BE2C (cell line): ENCODE measurements around the gene AGAP1.

Source experiments
- DNase-seq: peaks from one replicate; pipeline ENCODE4 v3.0.0-alpha.2; 2020
- H3K27me3 ChIP-seq: fragments of 250-450 bp; sonication (Bioruptor Pico); 2 replicates; pipeline ENCODE4 v1.5.1; 2020; ENCODE audit warnings: mild to moderate bottlenecking
- H3K36me3 ChIP-seq: fragments of 250-450 bp; sonication (Bioruptor Pico); 2 replicates; pipeline ENCODE4 v1.5.1; 2020; ENCODE audit warnings: mild to moderate bottlenecking
- H3K4me1 ChIP-seq: fragments of 250-450 bp; sonication (Bioruptor Pico); 2 replicates; pipeline ENCODE4 v1.5.1; 2020
- H3K4me3 ChIP-seq: 2 replicates; pipeline ENCODE4 v1.5.1; 2011; ENCODE audit warnings: low read depth, low read length
- H3K9me3 ChIP-seq: fragments of 250-450 bp; sonication (Bioruptor Pico); 2 replicates; pipeline ENCODE4 v1.5.1; 2020
- CTCF ChIP-seq: IDR thresholded peaks from 2 replicates; pipeline ENCODE4 v1.5.1; 2012; ENCODE audit warnings: mild to moderate bottlenecking, low read depth, low read length

The AGAP1 gene

DNA sequence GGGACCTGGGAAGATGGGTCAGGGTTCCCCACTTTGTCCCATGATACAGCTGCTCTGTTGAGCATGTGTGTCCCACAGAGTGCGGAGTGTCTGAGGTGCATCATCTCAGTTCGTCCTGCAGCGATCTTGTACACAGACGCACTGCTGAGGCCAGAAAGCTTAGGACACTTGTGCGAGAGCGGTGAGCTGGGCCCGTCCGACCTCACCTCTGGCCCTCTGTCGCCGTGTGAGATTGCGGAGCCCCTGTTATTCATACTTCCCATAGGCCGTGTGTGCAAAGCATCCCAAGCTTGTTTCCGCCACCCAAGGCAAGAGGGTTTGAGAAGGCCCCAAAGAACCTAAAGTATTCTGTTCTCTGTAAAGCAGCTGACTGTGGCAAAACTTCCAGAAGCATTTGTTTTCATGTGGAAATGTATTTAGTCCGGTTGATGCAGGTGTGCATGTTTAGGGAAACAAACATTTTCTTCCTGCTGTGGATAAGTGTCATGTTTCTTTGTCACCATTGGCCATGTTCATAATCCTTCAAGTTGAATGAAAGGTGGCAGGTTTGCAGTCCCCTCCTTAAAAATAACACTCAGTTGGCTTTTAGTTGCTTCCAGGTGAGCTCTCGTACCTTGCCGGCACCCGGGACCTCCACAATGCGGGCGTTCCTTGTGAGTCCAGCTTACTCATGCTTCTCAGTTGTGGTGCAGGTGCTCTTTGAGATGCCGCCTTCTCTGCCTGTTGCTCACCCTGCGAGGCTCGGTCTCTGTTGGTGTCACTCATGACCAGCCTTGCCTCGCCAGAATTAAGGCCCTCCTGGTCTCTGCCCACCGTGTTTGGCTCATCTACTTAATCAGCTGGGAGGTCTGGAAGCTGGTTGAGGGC, 5.3 kb downstream of the AGAP1 start:
- H3K9me3 ChIP-seq = no peaks in the 10 kb centered on the region
- no peak for TF ChIP-seq CTCF
- H3K4me3 ChIP-seq = no peak overlapping the region
- peaks cover 3% of the 10 kb centered on the region; the same call in 1 of the 2 replicates for H3K4me1 ChIP-seq
- no peaks in the 10 kb centered on the region for H3K27me3 ChIP-seq
- no peaks in the 10 kb centered on the region for H3K36me3 ChIP-seq
- no peak for DNase-seq

DNA sequence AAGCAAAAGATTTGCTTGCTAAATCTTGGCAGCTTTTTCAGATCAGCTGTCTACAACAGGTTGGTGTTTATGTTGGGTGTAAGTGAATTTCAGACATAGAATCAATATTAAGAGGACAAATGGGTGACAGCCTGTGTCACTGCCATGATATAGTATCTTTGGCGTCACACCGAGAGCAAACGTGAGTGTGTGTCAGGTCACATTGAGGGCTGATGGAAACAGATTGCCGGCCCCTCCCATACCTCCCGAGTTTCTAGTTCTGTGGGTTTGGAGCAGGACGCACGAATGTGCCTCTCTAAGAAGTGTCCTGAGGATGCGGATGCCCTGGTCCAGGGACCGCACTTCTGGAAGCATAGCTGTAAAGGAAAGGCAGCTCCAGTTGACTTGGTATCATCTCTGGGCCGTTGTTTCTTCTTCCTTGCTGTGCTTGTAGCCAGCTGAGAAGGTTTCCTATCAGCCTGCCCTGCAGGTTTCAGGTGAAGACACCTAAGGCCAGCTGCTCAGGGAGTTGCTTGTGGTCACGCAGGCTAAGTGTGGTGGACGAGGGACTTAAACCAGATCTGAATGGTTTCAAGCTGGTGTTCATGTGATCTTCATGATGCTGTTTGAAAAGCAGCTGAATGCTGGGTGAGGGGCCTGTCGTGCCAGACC, 6.4 kb downstream of the AGAP1 start:
- TF ChIP-seq CTCF = no peak
- Histone ChIP-seq H3K4me1 (peaks cover 8% of the 10 kb centered on the region), H3K27me3 (no peaks in the 10 kb centered on the region), H3K9me3 (no peaks in the 10 kb centered on the region), H3K4me3 (no peak overlapping the region), H3K36me3 (no peaks in the 10 kb centered on the region)
- DNase-seq = no peak

DNA sequence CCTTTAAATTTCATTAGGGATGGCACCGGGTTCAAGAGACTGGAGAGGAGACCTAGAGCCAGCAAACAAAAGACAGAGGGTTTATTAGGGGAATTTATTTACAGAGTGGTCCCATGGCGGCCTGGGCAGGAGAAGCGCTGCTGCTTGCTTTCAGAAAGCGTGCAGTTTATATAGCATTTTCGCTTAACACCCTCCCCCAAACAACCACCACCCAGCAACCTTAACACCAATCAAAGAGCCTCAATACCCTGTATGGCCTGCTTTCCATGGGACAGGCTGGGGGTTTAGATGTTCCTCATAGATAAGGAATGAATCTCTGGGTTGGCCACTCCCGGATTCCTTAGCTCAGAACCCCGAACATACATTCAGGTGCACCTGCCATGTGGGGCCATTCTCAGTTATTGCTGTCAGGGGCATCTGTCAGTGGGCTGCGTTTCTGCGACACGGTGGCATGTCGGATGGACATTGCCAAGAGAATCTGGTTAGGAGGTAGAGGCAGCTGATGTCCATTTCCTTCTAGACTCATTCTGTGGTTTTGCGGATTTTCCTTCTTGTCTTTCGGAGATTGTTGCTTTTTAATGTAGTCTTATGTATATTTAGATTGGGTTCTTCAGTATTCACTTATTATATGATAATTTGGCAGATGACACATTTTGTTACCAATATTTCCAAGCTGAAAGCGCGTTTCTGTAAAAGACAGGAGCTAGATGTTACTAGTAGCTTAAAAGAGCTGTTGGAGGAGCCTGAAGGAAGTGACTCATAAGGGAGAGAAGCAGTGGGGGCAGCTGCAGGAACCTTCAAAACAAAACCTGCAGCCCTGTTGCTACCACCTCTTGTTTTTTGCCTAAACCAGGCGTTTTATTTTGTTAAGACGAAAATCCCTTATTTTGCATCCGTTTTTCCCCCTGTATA, 7.2 kb downstream of the AGAP1 start:
- Histone ChIP-seq H3K9me3 (no peaks in the 10 kb centered on the region), H3K4me3 (no peak overlapping the region), H3K36me3 (no peaks in the 10 kb centered on the region), H3K27me3 (no peaks in the 10 kb centered on the region), H3K4me1 (peaks cover 11% of the 10 kb centered on the region)
- TF ChIP-seq CTCF = no peak
- DNase-seq = no peak

DNA sequence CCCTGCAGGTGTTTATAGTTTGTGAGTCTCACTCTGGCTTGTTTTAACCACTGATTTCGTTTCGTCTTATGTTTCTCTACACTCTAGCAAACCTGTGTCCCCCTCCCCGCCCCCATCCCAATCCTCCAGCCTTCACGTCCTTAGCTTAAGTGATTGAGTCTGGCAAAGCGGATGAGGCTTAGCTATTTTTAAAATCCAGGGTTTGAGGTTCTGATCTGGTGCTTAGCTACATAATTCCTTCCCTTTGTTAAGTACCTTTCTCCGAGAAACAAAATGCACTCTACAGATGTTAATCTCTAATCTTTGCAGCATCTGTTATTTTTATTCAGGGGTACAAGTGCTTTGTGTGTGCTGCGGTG, 7.8 kb downstream of the AGAP1 start:
- H3K9me3 ChIP-seq = no peaks in the 10 kb centered on the region
- peaks cover 11% of the 10 kb centered on the region for H3K4me1 ChIP-seq
- TF ChIP-seq CTCF = no peak
- no peak for DNase-seq
- H3K36me3 ChIP-seq = no peaks in the 10 kb centered on the region
- H3K4me3 ChIP-seq = no peak overlapping the region
- no peaks in the 10 kb centered on the region for H3K27me3 ChIP-seq

DNA sequence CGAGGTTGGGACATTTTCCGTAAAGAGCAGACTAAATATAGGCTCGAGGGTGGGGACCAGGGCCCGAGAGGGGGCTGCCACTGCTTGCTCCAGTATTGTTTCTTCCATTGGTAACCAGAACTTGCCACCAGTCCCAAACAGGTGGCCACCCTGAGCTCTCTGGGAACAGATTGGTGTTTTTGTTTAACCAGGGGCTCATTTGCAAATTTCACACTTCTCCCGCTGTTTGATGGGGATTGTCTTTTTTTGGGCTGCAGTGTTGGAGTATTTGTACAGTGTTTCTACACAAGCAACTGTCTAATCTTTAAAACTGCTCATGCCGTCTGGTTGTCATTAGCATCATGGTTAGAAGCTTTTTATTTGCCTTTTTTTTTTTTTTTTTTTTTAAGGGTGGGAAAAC, 8.5 kb downstream of the AGAP1 start:
- no peak for DNase-seq
- no peak for TF ChIP-seq CTCF
- Histone ChIP-seq H3K36me3 (no peaks in the 10 kb centered on the region), H3K4me1 (peaks cover 11% of the 10 kb centered on the region), H3K27me3 (no peaks in the 10 kb centered on the region), H3K4me3 (no peak overlapping the region), H3K9me3 (no peaks in the 10 kb centered on the region)
